GM19193 (cell line): ENCODE measurements around the gene TIFAB.

ENCODE experiments used
- POLR2A ChIP-seq: IDR thresholded peaks from 4 replicates; pipeline ENCODE4 v1.6.1; 2011; ENCODE audit not compliant: insufficient read depth, insufficient read length; ENCODE audit errors: extremely low read depth

Gene TIFAB

DNA sequence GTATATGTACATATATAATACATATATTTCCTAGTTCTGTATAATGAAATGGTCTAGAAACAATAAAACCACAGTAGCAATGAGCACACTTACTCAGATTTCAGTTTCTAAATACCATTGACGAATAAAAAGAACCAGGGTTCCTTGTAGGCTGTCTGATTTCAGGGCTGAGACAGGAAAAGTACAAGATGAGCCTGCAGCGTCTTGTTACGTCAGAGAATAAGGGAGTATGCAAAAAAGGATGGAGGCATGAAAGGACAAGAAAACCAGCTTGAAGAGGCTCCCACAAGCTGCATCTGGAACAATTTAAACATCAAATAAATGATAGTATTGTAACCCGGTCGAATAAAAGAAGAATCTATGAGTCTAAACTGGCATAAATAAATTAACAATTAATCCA is 17.8 kb upstream of the TIFAB start:
- TF ChIP-seq POLR2A: no peak

DNA sequence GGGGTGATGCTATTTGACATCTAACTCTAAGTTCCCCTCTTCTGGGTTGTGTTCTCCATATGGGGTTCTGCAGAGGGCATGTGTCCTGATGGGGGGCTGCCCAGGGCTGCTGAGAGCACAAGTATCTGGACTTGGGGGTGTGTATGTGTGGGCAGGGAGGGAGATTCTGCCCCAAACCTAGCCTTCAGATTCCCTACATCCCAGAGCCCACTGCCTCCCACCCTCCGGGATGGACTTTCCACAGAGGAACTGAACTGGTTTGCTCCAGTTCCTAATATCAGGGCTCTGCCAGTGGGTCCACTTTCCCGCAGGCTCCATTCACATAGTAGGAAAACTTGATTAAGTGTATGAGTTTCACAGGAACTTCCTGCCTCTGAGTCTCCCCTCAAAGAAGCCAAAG is 16.4 kb upstream of the TIFAB start:
- TF ChIP-seq POLR2A: no peak

DNA sequence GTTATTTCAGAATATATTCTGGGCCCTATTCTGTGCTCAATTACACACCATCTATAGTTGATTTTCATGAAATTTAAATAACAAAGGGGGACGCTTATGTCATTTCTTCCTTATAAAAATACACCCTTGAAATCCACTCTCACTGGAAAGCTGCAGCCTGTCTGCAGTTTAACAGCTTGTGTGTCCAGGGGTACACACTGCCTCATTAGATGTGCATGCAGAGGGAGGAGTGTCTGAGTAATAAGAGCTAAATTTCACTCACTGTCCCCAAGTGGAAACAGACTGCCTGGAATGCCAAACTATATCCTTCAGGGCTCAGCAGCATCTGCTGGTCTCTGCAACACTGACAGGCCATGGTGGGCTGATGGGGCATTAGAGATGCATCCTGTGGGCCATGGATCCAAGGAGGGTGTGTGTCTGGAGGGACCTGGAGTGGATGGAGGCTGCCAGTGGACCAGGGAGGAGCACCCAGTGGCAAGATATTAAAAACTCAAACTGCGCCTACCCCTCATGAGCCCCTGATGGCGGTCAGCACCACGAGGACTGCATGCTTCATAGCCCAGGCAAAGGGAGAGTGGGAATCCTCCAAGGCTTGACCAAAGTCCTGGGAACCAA is 15.8 kb upstream of the TIFAB start:
- no peak for TF ChIP-seq POLR2A

DNA sequence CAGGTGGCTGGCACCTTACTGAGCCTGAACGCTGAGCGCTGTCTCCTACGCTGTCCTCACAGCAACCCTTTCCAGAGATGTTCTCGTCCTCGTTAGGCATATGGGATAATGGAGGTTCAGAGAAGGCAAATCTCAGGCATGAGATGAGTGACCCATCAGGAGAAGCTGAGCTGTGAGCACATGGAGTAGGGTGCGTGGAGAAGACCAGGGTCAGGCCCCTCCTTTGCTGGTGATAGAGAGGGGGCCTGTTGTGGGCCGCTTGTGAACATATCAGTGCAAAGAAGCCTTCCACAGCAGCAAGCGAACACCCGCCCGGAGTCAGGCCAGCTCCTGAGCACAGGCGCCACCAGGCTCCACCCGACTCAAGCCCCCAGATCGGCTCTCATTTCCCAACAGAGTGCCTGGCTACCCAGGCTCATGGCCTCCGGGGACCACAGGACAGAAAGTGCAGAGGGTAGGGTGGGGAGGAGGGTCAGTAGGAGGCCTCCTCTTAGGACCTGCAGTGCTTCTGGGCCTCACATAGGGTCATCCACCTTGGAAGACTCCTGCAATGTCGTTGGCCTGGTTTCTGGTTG is 15.0 kb upstream of the TIFAB start:
- no peak for TF ChIP-seq POLR2A

DNA sequence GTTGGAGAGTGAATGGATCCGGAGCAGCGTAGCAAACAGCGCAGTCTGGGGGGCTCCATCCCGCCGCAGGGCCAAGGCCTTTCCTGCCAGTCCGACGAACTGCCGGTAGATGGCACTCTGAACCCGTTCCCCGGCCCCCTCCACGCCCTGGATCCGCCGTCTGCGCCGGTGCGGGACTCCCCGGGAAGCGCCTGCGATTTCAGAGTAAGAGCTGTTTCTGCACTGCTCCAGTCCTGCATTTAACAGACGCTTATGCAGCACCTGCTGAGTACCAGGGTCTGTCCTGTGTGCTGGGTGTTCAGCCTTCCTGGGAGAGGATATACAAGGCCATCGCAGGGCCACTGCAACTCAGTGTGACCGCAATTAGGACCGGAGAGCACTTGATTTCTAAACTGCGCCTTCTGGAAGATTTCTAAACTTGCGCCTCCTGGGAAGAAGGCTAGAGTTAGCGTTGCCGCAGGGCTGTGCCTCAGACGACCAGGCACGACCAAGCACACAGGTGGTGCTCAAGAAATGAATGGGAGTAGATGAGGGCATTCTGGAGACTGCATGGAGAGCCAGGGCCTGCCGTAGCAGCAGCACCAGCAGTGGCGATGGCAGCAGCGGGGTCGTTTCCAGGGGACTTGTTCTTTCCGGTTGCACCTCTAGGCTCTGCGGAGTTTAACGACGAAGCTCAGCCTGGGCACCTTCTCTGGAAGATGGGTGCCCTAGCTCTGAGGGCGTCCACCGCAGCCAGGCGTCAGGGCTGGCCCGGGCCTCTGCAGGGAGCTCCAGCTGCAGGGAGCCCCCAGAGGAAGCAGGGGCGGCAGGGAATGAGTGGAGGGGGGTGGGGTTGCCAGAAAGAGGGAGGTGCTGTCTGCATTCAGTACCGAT is 14.3 kb upstream of the TIFAB start:
- TF ChIP-seq POLR2A: no peak

DNA sequence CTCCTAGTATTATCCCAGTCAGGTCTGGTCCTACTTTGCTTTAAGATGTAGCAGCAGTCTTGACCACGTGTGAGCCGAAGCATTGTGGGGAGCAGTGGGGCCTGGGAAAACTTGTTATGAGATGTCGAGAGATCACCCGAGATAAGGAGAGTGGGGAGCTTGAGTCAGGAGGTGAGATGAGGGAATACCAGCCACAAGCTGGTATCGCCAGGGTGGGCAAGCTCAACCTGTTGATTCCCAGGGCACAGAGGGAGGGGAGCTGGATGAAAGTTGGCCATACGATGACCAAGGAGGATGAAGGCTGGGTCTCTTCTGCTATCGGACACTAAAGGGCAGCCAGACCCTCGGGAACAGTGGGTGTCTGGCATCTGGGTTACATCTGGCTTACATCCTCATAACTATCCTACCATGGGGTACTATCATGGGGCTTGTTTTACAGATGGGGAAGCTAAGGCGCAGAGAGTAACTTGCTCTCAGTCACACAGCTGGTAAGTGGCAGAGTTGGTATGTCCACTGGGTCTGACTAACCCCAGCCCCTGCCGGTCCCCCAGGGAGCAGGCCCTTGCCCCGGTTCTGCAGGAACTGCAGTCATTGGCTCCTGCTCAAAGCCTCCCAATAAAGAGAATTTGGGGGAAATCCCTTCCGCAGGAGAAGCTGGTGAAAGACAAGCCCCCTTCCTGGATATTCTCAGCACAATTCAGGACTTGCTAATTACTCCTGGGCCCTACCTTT is 13.4 kb upstream of the TIFAB start:
- no peak for TF ChIP-seq POLR2A

DNA sequence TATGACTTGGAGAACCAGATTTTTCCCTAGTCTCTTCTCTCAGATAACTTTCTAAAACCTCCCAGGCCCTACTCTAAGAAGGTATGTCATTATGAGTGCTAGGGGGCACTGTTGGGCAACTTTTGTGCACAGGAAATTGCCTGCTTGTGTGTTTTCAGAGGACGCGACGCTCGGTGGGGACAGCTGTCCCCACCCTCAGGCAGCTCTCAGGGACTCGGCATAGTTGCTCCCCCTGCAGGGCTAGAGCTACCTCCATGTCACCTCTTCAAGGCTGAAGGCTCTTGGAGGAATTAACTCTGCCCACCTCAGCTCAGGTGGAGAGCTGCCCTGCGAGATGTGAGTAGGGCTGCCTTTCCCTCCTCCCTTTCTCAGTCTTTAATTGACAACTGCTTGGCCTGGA is 10.2 kb upstream of the TIFAB start:
- TF ChIP-seq POLR2A: no peak

DNA sequence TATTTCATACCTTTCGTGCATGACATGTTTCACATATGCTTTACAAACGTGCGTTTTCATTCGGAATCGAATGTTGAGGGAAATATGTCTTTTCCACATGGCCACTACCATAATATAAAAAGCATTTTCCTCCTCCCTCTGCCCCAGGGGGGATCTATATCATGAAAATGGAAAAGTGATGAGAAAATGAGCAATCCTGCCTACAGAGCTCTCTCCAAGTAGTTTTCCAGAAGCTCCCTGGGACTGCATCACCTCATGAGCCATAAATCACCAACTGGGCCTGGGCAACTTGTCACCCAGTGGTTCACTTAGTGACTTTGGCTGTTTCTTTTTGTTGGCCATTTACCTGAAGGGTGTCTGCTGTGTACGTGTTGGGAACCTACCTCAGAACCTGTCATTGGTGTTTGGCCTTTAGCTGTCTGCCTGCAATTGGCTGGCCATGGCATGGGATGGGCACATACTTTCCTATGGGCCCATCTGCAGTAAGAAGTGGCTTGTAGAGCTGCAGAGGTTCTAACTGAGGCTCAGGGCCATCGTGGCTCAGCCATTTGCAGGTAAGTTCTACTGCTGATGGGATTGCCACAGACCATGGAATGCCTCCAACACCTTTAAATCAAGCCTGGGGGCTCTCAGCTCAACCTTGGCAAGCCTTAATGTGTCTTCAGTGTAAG is 9.5 kb upstream of the TIFAB start:
- no peak for TF ChIP-seq POLR2A

DNA sequence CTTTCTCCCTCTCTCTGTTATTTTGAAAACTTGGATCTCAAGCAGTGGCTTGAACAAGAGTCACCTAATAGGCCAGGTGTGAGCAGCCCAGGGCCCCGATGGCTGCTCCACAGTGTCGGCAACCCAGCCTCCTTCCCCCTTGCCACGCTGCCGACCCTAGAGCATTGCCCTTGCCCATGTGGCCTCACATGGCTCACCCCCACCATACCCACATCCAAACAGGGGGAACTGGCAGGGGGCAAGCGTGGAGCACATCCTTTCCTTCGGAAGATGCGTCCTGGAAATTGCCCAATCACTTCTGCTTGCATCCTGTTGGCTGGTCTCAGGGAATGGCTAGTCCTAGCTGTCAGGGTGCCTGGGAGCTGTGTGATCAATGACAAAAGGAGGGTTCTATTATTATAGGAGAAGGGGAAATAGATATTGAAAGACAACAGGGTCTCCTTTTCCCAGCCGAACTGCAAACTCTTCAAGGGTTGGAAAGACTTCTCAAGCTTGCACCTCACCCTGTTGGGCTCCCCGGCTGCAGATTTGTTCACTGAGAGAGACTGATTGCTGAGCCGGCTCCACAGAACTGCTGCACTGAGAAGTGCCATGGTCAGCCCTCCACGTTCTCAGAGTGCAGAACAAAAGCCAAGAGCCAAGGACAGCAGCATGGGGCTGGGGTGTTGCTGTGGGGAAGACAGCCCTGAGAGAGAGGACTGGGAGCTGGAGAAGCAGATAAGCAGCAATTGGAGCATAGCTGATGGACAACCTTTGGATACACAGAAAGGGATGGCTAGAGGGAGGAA is 8.3 kb upstream of the TIFAB start:
- no peak for TF ChIP-seq POLR2A

DNA sequence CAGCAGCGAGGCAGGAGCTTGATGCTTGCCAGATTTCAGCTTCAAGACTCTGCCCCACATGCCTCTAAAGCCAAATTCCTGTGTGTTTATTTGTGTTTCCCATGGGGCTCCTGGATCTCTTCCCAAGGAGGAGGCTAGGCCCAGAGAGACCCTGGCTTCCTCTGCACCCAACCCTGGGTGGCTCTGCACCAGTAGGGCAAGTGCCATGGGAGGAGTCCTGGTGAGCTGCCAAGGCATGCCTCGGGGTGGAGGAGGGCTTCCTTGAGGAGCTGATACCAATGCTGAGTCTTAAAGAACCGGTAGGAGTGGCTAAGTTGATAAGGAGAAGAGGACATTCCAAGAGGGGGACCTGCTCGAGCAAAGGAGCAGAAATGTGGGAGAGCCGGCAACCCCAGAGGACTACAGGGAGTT is 6.8 kb upstream of the TIFAB start:
- TF ChIP-seq POLR2A: no peak

DNA sequence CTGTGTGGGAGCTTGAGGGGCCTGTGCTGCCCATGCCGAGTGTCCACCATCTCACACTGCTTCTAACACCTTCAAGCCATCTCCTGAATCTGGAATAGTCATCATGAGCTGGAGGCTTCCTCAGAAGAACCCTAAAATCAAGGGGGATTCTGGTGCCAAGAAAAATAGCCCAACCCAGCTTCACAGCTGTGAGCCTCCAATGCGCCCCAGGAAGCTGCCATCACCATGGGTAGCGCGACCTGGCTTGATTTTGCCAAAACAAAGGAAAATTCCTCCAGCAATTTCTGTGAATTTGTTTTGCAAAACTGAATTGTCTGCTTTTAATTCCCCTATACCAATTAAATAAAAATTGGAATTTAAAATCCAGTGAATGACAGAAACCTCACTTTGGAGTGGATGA is 6.2 kb upstream of the TIFAB start:
- TF ChIP-seq POLR2A: no peak

DNA sequence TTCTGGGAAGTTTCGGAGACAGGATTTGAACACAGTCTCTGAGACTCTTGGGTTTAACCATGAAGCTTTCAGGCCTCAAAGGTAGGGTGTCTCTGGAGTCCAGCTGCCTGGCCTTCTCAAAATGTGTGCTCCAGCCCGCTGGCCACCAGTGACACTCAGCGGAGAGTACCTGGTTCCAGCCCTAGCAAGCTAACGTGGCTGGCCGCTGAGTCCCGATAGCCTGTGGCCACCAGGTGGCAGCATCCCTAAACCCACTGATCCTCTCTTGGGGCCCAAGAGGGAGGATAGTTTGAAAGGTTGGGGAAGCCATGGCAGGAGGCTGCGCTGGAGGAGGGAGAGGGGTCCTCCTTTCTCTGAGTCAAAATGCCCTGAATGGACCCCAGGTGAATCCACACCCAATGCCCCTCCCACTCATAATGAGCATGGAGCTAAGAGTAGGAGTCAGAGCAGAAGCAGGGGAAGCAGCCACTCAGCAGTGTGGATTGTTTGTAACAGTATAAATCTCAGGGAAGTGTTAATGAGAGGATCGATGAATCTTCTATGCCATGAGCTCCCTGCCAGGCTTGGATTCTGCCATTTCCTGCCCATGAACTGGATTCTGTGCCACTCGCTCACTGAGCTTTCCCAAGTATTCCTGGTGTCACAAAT is 5.4 kb upstream of the TIFAB start:
- no peak for TF ChIP-seq POLR2A

DNA sequence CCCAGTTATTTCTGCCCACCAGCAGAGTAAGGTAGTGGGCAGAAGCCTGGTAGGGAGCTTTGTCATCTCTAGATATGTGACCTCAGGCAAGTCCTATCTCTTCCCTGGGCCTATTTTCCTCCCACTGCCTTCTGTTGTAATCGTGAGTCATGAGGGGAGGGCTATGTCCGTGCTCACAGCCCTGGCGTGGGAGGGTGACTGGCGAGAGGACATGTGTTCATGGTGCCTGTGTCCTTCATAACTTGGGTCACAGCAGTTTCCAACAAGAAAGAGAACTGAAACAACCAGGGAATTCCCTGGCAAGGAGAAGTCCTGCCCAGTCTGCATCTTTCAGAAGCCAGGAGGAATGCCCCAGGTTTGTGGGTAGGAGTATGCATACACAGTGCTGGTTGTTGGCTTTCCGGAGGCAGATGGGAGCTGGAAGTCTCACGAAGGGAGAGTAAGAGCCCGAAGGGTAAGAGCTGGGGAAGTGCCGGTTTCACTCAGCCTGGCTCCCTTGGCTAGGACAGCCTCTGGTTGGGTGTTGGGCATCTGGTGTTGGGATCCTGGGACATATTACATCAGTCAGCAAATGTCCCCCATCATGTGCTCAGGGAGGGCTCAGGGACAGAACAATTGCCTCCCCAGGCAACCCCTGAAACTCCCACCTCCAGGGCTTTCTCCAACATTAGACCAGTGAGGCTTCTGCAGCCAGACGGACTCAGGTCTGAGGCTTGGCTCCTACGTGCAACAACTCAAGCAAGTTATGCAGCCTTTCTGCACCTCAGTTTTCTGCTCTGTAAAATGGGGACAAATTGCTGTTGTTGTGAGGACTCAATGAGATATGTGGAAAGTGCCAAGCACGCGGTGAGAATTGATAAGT is 4.3 kb upstream of the TIFAB start:
- no peak for TF ChIP-seq POLR2A
